Sigmoid colon (tissue), 7 donors: ENCODE measurements around the gene NOS3. TPM values are rescaled to one million over a fixed set of nuclear protein-coding genes. Genes with fewer than 3 reads are reported as not detected.
A peak's percentile ranks its signal among the peaks of the same experiment; 100 is the strongest.

Experiments
- DNase-seq: peaks from one replicate; pipeline ENCODE4 v3.0.0-alpha.2; 2019
- H3K27ac ChIP-seq, 4 donors: fragments of 200-600 bp; sonication (generic); one replicate each; pipeline ENCODE4 v1.5.1; 2016 to 2019; ENCODE audit warnings: mild to moderate bottlenecking in 1 of 4
- H3K27me3 ChIP-seq, 3 donors: fragments of 200-600 bp; sonication (generic); one replicate each; pipeline ENCODE4 v1.5.1; 2019; ENCODE audit warnings: mild to moderate bottlenecking in 1 of 3
- H3K36me3 ChIP-seq, 4 donors: fragments of 200-600 bp; sonication (generic); one replicate each; pipeline ENCODE4 v1.5.1; 2016 to 2019
- H3K4me1 ChIP-seq, 4 donors: fragments of 200-600 bp; sonication (generic); one replicate each; pipeline ENCODE4 v1.5.1; 2017 to 2019
- H3K4me3 ChIP-seq, 4 donors: fragments of 200-600 bp; sonication (generic); one replicate each; pipeline ENCODE4 v1.5.1; 2017 to 2019; ENCODE audit warnings: mild to moderate bottlenecking in 2 of 4, moderate library complexity in 1 of 4
- H3K9me3 ChIP-seq, 4 donors: fragments of 200-600 bp in 3 of 4; sonication (generic) in 3 of 4; one replicate each; pipeline versions ENCODE4 v1.5.1 to v1.6.1; 2013 to 2019
- EP300 ChIP-seq, 4 donors: sonication (generic); formaldehyde crosslinking; IDR thresholded peaks; one replicate each; pipeline ENCODE4 v1.6.1; 2017; ENCODE audit warnings: antibody characterized with exemption in 4 of 4
- POLR2A ChIP-seq, 2 donors: fragments of 450-650 bp; IDR thresholded peaks; one replicate each; pipeline ENCODE4 v1.6.1; 2016; ENCODE audit warnings: antibody characterized with exemption in 2 of 2, mild to moderate bottlenecking in 2 of 2, moderate library complexity in 2 of 2
- POLR2AphosphoS5 ChIP-seq, 4 donors: sonication (generic); formaldehyde crosslinking; IDR thresholded peaks; one replicate each; pipeline ENCODE4 v1.6.1; 2017; ENCODE audit warnings: antibody characterized with exemption in 4 of 4
- WGBS, 2 donors: extraction: QIAGEN DNeasy Blood & Tissue Kit; methylation state at CpG; one replicate each; pipeline ENCODE4 v1.1.7; 2013; 5-methylcytosine and 5-hydroxymethylcytosine counted together
- intact Hi-C: fragments of 100-400 bp; cut with DNase I; formaldehyde crosslinking; loops from one replicate; pipeline ENCODE4 v1.15.1; 2023
- polyA plus RNA-seq, 3 donors: library from polyadenylated mRNA; stranded (reverse); fragments of 200-250 nt; gene quantifications; one replicate each; pipeline ENCODE4 v1.2.3, GENCODE V29; 2013
- total RNA-seq, 4 donors: library from RNA; depleted of rRNA; stranded (reverse); fragments of >200 nt; gene quantifications; one replicate each; pipeline ENCODE4 v1.1.0, GENCODE V29; 2016
- TF ChIP-seq, protein P1 (sequence below), 4 experiments: fragments of 450-650 bp in 3 of 4; fragments of 200-600 bp in 1 of 4; IDR thresholded peaks; one replicate each; pipeline ENCODE4 v1.5.1; 2016 to 2019; ENCODE audit warnings: antibody characterized with exemption in 4 of 4, mild to moderate bottlenecking in 3 of 4, moderate library complexity in 2 of 4
- donor health status: healthy with polysubstance abuse.
- donor health status: Bipolar disorder and iron deficiency.
- donor health status: healthy.

NOS3 gene
- total and polyA plus RNA-seq, 7 donors, result 0.23 to 7.2 (median 1.8) TPM

DNA sequence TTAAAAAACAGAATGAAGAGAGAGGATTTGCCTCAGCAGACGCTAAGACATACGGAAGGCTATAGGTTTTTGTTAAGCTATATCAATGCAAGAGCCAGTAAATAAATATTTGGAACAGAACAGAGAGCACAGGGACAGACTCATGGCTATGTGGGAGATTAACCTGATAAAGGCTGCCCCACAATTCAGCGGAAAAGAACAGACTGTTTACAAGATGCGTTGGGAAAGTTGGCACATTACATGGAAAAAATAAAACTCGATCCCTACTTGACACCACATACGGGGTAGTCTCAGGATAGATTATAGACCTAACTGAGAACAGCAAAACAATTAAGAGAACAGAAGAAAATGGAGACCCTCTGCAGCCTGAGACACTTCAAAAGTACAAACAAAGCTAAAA lies 23.5 kb upstream of the NOS3 start:
- H3K4me1 ChIP-seq, result peaks cover 0 to 100% (median 98%) of the 10 kb centered on the region in 4 donors
- no peak for DNase-seq
- 76 to 81% methylated on average over 6 of the region's 6 CpGs for WGBS, 2 donors
- no peaks in the 10 kb centered on the region for H3K27me3 ChIP-seq
- no peak overlapping the region for H3K4me3 ChIP-seq
- H3K36me3 ChIP-seq, result no peaks in the 10 kb centered on the region
- H3K27ac ChIP-seq, result peak overlapping the region; percentile 8 to 97 (median 90)
- intact Hi-C loops, result loop anchor here (5.0 to 10.0 kb wide), 2 partner anchors 60 to 593 kb away; partner anchors contain the start of genes ABCB8 and ZNF775
- H3K9me3 ChIP-seq, result no peaks in the 10 kb centered on the region
- TF ChIP-seq, protein P1, sequence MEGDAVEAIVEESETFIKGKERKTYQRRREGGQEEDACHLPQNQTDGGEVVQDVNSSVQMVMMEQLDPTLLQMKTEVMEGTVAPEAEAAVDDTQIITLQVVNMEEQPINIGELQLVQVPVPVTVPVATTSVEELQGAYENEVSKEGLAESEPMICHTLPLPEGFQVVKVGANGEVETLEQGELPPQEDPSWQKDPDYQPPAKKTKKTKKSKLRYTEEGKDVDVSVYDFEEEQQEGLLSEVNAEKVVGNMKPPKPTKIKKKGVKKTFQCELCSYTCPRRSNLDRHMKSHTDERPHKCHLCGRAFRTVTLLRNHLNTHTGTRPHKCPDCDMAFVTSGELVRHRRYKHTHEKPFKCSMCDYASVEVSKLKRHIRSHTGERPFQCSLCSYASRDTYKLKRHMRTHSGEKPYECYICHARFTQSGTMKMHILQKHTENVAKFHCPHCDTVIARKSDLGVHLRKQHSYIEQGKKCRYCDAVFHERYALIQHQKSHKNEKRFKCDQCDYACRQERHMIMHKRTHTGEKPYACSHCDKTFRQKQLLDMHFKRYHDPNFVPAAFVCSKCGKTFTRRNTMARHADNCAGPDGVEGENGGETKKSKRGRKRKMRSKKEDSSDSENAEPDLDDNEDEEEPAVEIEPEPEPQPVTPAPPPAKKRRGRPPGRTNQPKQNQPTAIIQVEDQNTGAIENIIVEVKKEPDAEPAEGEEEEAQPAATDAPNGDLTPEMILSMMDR (IDR thresholded peaks at IDR 0.05), result no peak
- TF ChIP-seq POLR2AphosphoS5 (IDR thresholded peaks at IDR 0.05) (peak in 2 of 4 donors; percentile 45 to 65), POLR2A (IDR thresholded peaks at IDR 0.05) (no peak), EP300 (IDR thresholded peaks at IDR 0.05) (peak in 1 of 4 donors; percentile 42)

DNA sequence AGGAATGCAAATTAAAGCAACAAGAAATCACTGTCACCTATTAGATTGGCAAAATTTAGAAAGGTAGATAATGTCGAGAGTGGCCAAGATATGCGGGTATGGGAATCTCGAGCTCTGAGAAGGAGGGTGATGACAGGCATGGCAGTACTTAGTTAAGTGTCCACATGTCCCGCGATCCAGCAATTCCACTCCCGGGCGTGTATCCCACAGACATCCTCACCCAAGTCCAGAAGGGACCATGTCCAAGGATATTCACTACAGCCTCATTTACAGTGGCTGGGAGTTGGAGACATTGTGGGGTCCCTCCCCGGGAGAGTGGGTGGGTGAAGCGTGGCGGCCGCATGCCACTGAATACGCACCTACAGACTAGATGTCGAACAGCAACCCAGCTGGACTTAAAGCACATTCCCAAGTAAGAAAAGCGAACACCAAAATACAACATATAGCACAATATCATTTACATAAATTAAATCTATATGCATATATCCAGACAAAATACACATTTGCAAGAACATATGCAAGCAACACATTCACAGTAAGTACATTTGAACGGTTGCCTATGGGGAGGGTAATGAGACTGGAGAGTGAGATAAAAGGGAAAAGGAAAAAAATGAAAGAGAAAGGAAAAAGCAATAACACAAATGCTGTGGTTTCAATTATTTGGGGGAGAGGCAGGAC lies 22.6 kb upstream of the NOS3 start:
- no peak overlapping the region for H3K4me3 ChIP-seq
- H3K36me3 ChIP-seq, result no peaks in the 10 kb centered on the region
- peaks cover 0 to 100% (median 98%) of the 10 kb centered on the region in 4 donors for H3K4me1 ChIP-seq
- TF ChIP-seq EP300 (IDR thresholded peaks at IDR 0.05) (no peak), POLR2AphosphoS5 (IDR thresholded peaks at IDR 0.05) (no peak), POLR2A (IDR thresholded peaks at IDR 0.05) (no peak)
- TF ChIP-seq, protein P1 (IDR thresholded peaks at IDR 0.05), result no peak
- no peaks in the 10 kb centered on the region for H3K9me3 ChIP-seq
- H3K27me3 ChIP-seq, result no peaks in the 10 kb centered on the region
- no peak for DNase-seq
- 89 to 90% methylated on average over 15 of the region's 15 CpGs for WGBS, 2 donors
- intact Hi-C loops, result loop anchor here (5.0 to 10.0 kb wide), 2 partner anchors 59 to 593 kb away; partner anchors contain the start of genes ABCB8 and ZNF775
- H3K27ac ChIP-seq, result peak overlapping the region in 3 of 4 donors; percentile 89 to 97 (median 90)

DNA sequence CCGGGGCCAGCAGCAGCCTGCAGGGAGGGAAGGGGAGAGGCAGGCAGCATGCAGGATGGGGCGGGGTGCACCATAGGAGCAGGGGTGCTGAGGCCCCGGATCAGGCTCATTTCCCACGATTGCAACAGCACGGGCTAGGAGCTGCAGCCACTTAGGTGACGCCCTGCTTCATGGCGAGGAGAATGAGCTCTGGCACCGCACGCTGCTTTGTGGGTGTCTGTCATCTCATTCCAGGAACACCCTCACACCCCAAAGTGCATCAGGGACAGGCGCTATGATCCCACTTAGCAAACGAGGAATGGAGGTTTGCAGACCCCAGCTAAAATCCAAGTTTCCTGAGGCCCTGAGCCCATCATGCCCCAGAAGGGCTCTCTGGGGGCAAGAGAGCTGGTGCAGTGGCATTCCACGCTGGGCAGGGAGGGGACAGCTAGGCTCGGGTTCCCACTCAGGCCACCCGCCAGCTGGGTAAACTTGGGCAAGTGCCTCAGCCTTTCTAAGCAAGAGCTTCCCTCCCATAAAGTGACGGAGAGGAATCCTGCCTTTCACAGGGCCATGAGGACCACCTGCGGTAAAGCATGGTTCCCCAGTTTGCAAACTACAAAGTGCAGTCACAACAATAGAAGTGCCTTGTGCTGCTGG lies 22.0 kb upstream of the NOS3 start:
- Histone ChIP-seq H3K4me1 (peaks cover 0 to 100% (median 98%) of the 10 kb centered on the region in 4 donors), H3K27ac (peak overlapping the region in 3 of 4 donors; percentile 89 to 97 (median 90)), H3K9me3 (no peaks in the 10 kb centered on the region), H3K36me3 (no peaks in the 10 kb centered on the region), H3K27me3 (no peaks in the 10 kb centered on the region), H3K4me3 (no peak overlapping the region)
- DNase-seq, result no peak
- TF ChIP-seq, protein P1 (IDR thresholded peaks at IDR 0.05), result no peak
- TF ChIP-seq POLR2AphosphoS5 (IDR thresholded peaks at IDR 0.05), result no peak
- TF ChIP-seq POLR2A (IDR thresholded peaks at IDR 0.05), result no peak
- TF ChIP-seq EP300 (IDR thresholded peaks at IDR 0.05), result no peak
- WGBS, 2 donors, result 67 to 72% methylated on average over 16 of the region's 16 CpGs
- intact Hi-C loops, result loop anchor here (5.0 to 10.0 kb wide), 2 partner anchors 58 to 594 kb away; partner anchors contain the start of genes ABCB8 and ZNF775

DNA sequence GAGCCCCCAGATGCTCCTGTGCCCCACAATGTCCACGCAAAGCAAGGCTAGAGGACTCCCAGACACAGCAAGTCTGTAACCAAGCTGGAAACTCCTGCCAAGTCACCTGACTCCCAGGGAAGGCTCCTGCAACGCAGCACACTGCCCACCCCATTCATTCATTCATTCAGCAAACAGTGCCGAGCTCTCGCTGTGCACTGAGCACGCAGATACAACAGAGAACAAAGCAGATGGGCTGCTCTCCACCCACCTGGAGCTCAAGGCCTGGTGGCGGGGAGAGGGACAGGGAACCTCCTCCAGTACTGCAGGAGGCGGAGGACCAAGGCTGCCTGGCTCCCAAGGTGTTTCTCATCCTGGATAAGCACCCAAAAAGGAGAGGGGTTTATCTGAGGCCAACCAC lies 21.3 kb upstream of the NOS3 start:
- 87 to 94% methylated on average over 7 of the region's 7 CpGs for WGBS, 2 donors
- Histone ChIP-seq H3K27ac (peak overlapping the region in 3 of 4 donors; percentile 89 to 97 (median 90)), H3K27me3 (no peaks in the 10 kb centered on the region), H3K36me3 (no peaks in the 10 kb centered on the region), H3K9me3 (no peaks in the 10 kb centered on the region), H3K4me1 (peaks cover 0 to 100% (median 98%) of the 10 kb centered on the region in 4 donors), H3K4me3 (no peak overlapping the region)
- intact Hi-C loops, result loop anchor here (5.0 to 10.0 kb wide), 2 partner anchors 58 to 595 kb away; partner anchors contain the start of genes ABCB8 and ZNF775
- TF ChIP-seq EP300 (IDR thresholded peaks at IDR 0.05), result no peak
- TF ChIP-seq, protein P1 (IDR thresholded peaks at IDR 0.05), result no peak
- no peak for TF ChIP-seq POLR2AphosphoS5 (IDR thresholded peaks at IDR 0.05)
- no peak for TF ChIP-seq POLR2A (IDR thresholded peaks at IDR 0.05)
- no peak for DNase-seq
